ENCODE data around the gene GPR52. TPM values are rescaled to one million over a fixed set of nuclear protein-coding genes. Genes with fewer than 3 reads are reported as not detected.
A peak's percentile ranks its signal among the peaks of the same experiment; 100 is the strongest.
"Not testable (repeated sequence)": the region's sequence is repeated elsewhere in the genome, so short reads cannot be mapped to it uniquely, and the experiment has no call there.

GPR52 gene, protein sequence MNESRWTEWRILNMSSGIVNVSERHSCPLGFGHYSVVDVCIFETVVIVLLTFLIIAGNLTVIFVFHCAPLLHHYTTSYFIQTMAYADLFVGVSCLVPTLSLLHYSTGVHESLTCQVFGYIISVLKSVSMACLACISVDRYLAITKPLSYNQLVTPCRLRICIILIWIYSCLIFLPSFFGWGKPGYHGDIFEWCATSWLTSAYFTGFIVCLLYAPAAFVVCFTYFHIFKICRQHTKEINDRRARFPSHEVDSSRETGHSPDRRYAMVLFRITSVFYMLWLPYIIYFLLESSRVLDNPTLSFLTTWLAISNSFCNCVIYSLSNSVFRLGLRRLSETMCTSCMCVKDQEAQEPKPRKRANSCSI
- polyA plus RNA-seq (2012; ENCODE audit: low read depth, missing spikeins) = not detected

DNA sequence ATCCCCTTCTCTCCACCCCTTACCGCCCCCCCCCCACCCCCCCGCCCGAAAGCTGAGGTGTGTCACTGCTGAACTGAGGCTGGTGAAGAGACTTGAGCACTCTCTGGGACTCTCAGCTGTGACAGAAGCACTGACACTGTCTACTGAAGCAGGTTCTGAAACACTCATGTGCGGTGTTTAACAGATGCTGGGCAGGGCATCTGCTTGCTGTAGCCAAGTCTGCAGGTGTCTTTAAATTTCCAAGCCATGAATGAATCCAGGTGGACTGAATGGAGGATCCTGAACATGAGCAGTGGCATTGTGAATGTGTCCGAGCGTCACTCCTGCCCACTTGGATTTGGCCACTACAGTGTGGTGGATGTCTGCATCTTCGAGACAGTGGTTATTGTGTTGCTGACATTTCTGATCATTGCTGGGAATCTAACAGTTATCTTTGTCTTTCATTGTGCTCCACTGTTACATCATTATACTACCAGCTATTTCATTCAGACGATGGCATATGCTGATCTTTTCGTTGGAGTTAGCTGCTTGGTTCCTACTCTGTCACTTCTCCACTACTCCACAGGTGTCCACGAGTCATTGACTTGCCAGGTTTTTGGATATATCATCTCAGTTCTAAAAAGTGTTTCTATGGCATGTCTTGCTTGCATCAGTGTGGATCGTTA lies at the start of gene GPR52:
Gene GPR52 (plus strand): TSS at position 99 of the 665 bp plus-strand sequence. CDS start 148 bp downstream, at position 247.
- FAIRE-seq (peak; percentile 74), DNase-seq (ENCODE audit: insufficient read length, low spot score) (no peak)
- TF ChIP-seq POU2F2 (IDR thresholded peaks at IDR 0.05; ENCODE audit: low read depth, low read length) = no peak
- TF ChIP-seq SPI1 (IDR thresholded peaks at IDR 0.05; ENCODE audit: low read depth, low read length) = no peak
- TF ChIP-seq POLR2A (IDR thresholded peaks at IDR 0.05; ENCODE audit: low read depth, low read length) = no peak
- no peak for TF ChIP-seq POLR2AphosphoS5 (IDR thresholded peaks at IDR 0.05; ENCODE audit: low read depth, low read length)
- no peak for TF ChIP-seq PAX5 (IDR thresholded peaks at IDR 0.05; ENCODE audit: insufficient read depth, low read length, severe bottlenecking)
- no peak for TF ChIP-seq TAF1 (IDR thresholded peaks at IDR 0.05; ENCODE audit: low read depth, low read length)

- DNase-seq (ENCODE audit: insufficient read length, low spot score) (no peak), FAIRE-seq (no peak)
- TF ChIP-seq SPI1 (IDR thresholded peaks at IDR 0.05; ENCODE audit: low read depth, low read length) = no peak
- TF ChIP-seq POLR2A (IDR thresholded peaks at IDR 0.05; ENCODE audit: low read depth, low read length) = no peak
- no peak for TF ChIP-seq TAF1 (IDR thresholded peaks at IDR 0.05; ENCODE audit: low read depth, low read length)
- no peak for TF ChIP-seq POLR2AphosphoS5 (IDR thresholded peaks at IDR 0.05; ENCODE audit: low read depth, low read length)
- TF ChIP-seq POU2F2 (IDR thresholded peaks at IDR 0.05; ENCODE audit: low read depth, low read length) = no peak
- no peak for TF ChIP-seq PAX5 (IDR thresholded peaks at IDR 0.05; ENCODE audit: insufficient read depth, low read length, severe bottlenecking)
Observed at GRCh38 chr1:174398246-174398645, 49.5 kb upstream of the GPR52 start.

- TF ChIP-seq SPI1 (IDR thresholded peaks at IDR 0.05; ENCODE audit: low read depth, low read length) (no peak), POU2F2 (IDR thresholded peaks at IDR 0.05; ENCODE audit: low read depth, low read length) (no peak), PAX5 (IDR thresholded peaks at IDR 0.05; ENCODE audit: insufficient read depth, low read length, severe bottlenecking) (no peak), TAF1 (IDR thresholded peaks at IDR 0.05; ENCODE audit: low read depth, low read length) (no peak), POLR2AphosphoS5 (IDR thresholded peaks at IDR 0.05; ENCODE audit: low read depth, low read length) (no peak), POLR2A (IDR thresholded peaks at IDR 0.05; ENCODE audit: low read depth, low read length) (no peak)
- peak; percentile 64 for FAIRE-seq
Observed at GRCh38 chr1:174399211-174399610, 48.6 kb upstream of the GPR52 start.

DNA sequence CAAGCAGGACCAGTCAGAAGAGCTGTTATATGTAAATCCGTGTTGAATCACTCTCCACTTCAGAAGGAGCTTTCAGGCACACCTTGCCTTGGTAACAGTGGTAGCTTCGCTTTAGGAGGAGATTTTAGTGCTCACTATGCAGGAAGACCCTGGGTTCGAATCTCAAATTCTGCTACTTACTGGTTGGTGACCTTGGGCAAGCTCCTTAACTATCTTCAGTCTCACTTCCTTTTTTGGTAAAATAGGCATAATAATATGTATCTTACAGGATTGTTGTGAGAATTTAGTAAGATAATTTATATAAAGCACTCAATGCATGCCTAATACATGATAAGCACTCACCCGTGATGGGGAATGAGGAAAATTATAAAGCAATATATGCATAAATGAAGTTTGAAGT lies 46.7 kb upstream of the GPR52 start:
- TF ChIP-seq SPI1 (IDR thresholded peaks at IDR 0.05; ENCODE audit: low read depth, low read length) = peak; percentile 59
- TF ChIP-seq POU2F2 (IDR thresholded peaks at IDR 0.05; ENCODE audit: low read depth, low read length) = no peak
- no peak for FAIRE-seq
- DNase-seq (ENCODE audit: insufficient read length, low spot score) = no peak

More at GRCh38 chr1:174399211-174399610, 48.6 kb upstream of the GPR52 start:
- no peak for DNase-seq (ENCODE audit: insufficient read length, low spot score)

DNA sequence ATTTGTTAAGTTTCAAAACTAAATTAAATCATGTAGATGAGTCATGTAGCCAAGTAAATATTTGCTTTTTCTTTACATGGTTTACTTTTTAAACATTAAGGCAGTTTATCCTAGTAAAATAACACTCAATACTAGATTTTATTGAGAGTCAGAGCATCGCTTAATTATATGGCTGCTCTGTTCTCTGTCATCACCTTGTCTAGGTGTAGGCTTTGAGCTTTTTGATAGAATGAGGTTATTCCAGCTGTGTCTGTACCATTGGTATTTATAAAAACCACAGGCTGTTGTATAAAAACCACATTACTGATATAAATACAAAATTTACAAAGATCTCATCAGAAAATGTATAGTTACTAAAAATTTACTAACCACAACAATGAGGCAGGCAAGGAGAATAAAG lies 42.5 kb upstream of the GPR52 start:
- DNase-seq (ENCODE audit: insufficient read length, low spot score) (no peak), FAIRE-seq (no peak)
- TF ChIP-seq PAX5 (IDR thresholded peaks at IDR 0.05; ENCODE audit: insufficient read depth, low read length, severe bottlenecking) = no peak
- TF ChIP-seq TAF1 (IDR thresholded peaks at IDR 0.05; ENCODE audit: low read depth, low read length) = no peak
- no peak for TF ChIP-seq POLR2AphosphoS5 (IDR thresholded peaks at IDR 0.05; ENCODE audit: low read depth, low read length)
- no peak for TF ChIP-seq SPI1 (IDR thresholded peaks at IDR 0.05; ENCODE audit: low read depth, low read length)
- no peak for TF ChIP-seq POU2F2 (IDR thresholded peaks at IDR 0.05; ENCODE audit: low read depth, low read length)
- no peak for TF ChIP-seq POLR2A (IDR thresholded peaks at IDR 0.05; ENCODE audit: low read depth, low read length)

DNA sequence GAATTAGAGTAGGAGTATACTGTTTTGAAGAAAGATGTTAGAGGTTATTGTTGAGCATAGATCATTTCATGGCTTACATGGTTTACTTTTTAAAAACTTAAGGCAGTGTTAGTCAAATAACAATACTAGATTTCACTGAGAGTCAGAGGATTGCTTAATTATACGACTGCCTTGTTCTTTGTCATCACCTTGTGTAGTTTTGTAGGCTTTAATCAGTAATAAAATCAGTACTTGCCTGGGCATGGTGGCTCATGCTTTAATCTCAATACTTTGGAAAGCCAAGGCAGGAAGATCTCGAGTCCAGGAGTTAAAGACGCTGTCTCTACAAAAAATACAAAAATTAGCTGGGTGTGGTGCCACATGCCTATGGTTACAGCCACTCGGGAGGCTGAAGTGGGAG lies 41.3 kb upstream of the GPR52 start:
- TF ChIP-seq POU2F2 (IDR thresholded peaks at IDR 0.05; ENCODE audit: low read depth, low read length) = no peak
- no peak for TF ChIP-seq TAF1 (IDR thresholded peaks at IDR 0.05; ENCODE audit: low read depth, low read length)
- TF ChIP-seq POLR2AphosphoS5 (IDR thresholded peaks at IDR 0.05; ENCODE audit: low read depth, low read length) = no peak
- no peak for TF ChIP-seq SPI1 (IDR thresholded peaks at IDR 0.05; ENCODE audit: low read depth, low read length)
- TF ChIP-seq POLR2A (IDR thresholded peaks at IDR 0.05; ENCODE audit: low read depth, low read length) = no peak
- TF ChIP-seq PAX5 (IDR thresholded peaks at IDR 0.05; ENCODE audit: insufficient read depth, low read length, severe bottlenecking) = no peak
- FAIRE-seq = no peak
- no peak for DNase-seq (ENCODE audit: insufficient read length, low spot score)

- DNase-seq (ENCODE audit: insufficient read length, low spot score) (no peak), FAIRE-seq (peak; percentile 35)
- no peak for TF ChIP-seq POU2F2 (IDR thresholded peaks at IDR 0.05; ENCODE audit: low read depth, low read length)
- no peak for TF ChIP-seq TAF1 (IDR thresholded peaks at IDR 0.05; ENCODE audit: low read depth, low read length)
- TF ChIP-seq SPI1 (IDR thresholded peaks at IDR 0.05; ENCODE audit: low read depth, low read length) = no peak
- TF ChIP-seq POLR2AphosphoS5 (IDR thresholded peaks at IDR 0.05; ENCODE audit: low read depth, low read length) = no peak
- TF ChIP-seq PAX5 (IDR thresholded peaks at IDR 0.05; ENCODE audit: insufficient read depth, low read length, severe bottlenecking) = no peak
- no peak for TF ChIP-seq POLR2A (IDR thresholded peaks at IDR 0.05; ENCODE audit: low read depth, low read length)
Observed at GRCh38 chr1:174407665-174408064, 40.1 kb upstream of the GPR52 start.

DNA sequence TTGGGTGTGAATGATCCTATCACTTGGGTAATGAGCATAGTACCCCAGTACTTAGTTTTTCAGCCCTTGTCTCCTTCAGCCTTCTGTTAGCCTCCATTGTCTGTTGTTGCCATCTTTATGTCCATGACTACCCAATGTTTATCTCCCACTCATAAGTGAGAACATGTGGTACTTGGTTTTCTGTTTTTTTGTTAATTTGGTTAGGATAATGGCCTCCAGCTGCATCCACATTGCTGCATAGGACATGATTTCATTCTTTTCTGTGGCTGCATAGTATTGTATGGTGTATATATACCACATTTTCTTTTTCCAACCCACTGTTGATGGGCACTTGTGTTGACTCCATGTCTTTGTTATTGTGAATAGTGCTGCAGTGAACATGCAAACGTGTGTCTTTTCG lies 39.6 kb upstream of the GPR52 start:
- no peak for TF ChIP-seq TAF1 (IDR thresholded peaks at IDR 0.05; ENCODE audit: low read depth, low read length)
- no peak for TF ChIP-seq PAX5 (IDR thresholded peaks at IDR 0.05; ENCODE audit: insufficient read depth, low read length, severe bottlenecking)
- TF ChIP-seq POLR2A (IDR thresholded peaks at IDR 0.05; ENCODE audit: low read depth, low read length) = no peak
- TF ChIP-seq POLR2AphosphoS5 (IDR thresholded peaks at IDR 0.05; ENCODE audit: low read depth, low read length) = no peak
- TF ChIP-seq SPI1 (IDR thresholded peaks at IDR 0.05; ENCODE audit: low read depth, low read length) = no peak
- TF ChIP-seq POU2F2 (IDR thresholded peaks at IDR 0.05; ENCODE audit: low read depth, low read length) = no peak
- DNase-seq (ENCODE audit: insufficient read length, low spot score) (no peak), FAIRE-seq (no peak)

GRCh38 chr1:174409801-174410200 lies 38.0 kb upstream of the GPR52 start:
- not testable (repeated sequence) for FAIRE-seq; DNase-seq (ENCODE audit: insufficient read length, low spot score)

All from GM12891 (cell line).